GM21367 (cell line): ENCODE results near the gene NDN.
"Not testable (repeated sequence)": the region's sequence is repeated elsewhere in the genome, so short reads cannot be mapped to it uniquely, and the experiment has no call there.

Experiments used
- ATAC-seq: cut with Tn5 transposase; IDR thresholded peaks from one replicate; pipeline ENCODE4 v1.9.1; 2021; ENCODE audit not compliant: unreplicated experiment

Gene NDN, protein sequence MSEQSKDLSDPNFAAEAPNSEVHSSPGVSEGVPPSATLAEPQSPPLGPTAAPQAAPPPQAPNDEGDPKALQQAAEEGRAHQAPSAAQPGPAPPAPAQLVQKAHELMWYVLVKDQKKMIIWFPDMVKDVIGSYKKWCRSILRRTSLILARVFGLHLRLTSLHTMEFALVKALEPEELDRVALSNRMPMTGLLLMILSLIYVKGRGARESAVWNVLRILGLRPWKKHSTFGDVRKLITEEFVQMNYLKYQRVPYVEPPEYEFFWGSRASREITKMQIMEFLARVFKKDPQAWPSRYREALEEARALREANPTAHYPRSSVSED

DNA sequence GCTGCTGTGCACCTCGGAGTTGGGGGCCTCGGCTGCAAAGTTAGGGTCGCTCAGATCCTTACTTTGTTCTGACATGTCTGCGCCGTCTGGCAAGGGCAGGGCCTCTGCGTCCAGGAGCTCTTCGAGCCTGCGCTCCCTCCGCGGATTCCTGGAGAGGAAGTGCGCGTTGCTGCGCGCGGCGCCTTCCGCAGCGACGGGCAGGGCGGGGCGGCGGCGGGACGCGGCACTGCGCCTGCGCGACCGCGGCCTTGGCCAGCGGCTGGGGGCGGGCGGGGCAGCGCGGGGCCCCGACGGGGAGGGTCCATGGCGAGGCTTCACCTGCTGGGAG lies at the start of gene NDN:
Gene NDN, minus strand, starts transcription at position 163 of the 328 bp plus-strand sequence. Its CDS starts 88 bp downstream, at position 75.
- ATAC-seq: no peak

DNA sequence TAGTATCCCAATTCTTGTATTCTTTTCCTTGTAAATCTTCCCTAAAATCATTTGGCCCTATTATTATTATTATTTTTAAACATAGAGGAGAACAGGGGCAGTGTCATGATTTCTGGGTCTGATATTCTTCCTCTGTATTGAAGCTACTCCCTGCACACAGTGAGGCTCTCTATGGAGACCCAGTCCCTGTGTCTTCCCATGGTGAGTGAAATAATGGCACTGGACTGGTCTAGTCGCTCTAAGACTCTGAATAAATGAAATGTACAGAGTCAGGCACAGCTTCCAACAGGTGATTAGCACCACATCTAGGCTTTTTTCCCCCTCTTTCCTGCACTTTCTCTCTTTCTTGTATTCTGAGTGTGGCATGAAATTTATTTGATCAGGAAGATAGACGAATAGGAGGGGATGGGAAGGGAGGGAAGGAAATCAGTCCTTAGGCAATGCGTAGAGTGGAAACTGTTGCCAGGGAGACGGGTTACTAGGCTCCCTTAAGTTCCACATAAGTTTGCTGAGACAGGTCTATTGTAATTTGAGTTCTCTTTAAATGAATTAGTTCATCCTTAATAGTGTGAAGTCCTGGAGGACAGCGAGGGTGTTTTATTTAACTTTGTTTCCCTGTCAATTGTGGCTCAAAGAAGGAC lies 49.0 kb upstream of the NDN start:
- no peak for ATAC-seq

DNA sequence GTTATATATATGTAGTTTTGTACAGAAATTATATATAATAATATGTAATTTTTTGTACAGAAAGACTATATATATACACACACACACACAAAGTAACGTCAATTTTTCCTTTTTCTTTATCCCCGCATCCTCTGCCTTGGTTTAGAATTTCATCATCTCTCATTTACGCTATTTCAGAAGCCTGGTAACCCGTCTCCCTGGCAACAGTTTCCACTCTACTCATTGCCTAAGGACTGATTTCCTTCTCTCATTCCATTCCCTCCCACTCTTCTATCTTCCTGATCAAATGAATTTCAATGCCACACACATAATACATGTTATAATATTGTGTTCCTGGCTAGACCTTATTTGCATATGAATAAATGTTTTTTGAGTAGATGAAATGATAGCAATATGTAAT lies 47.8 kb upstream of the NDN start:
- no peak for ATAC-seq

DNA sequence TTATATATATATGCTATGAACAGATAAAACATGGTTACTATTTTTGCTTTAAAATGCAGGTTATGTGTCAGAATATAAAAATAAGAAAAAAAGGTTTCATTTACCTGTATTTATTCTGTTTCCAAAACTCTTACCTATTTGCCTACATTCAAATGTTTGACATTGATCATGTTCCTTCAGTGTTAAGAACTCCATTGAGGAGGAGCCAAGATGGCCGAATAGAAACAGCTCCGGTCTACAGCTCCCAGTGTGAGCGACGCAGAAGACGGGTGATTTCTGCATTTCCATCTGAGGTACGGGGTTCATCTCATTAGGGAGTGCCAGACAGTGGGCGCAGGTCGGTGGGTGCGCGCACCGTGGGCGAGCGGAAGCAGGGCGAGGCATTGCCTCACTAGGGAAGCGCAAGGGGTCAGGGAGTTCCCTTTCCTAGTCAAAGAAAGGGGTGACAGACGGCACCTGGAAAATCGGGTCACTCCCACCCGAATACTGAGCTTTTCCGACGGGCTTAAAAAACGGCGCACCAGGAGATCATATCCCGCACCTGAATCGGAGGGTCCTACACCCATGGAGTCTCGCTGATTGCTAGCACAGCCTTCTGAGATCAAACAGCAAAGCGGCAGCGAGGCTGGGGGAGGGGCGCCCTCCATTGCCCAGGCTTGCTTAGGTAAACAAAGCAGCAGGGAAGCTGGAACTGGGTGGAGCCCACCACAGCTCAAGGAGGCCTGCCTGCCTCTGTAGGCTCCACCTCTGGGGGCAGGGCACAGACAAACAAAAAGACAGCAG lies 27.0 kb upstream of the NDN start:
- ATAC-seq: not testable (repeated sequence)

DNA sequence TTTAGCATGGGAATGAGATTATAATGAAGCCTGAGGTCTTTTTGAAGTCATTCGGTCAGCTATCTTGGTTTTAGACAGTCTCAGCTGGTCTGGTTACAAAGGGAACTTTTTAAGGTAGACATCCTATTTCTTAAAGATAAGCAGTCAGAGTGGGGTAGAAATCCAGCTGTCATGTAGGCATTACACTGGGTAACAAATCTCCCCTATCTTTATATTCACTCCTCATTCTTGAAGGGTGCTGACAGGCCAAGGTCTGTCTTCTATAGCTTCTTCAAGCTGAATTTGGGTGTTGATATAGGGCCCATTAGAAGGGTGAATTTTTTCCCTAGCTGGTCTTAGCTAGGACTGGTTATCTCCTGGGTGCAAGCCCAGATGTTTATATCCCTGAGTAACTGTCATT lies 21.2 kb upstream of the NDN start:
- ATAC-seq: no peak

DNA sequence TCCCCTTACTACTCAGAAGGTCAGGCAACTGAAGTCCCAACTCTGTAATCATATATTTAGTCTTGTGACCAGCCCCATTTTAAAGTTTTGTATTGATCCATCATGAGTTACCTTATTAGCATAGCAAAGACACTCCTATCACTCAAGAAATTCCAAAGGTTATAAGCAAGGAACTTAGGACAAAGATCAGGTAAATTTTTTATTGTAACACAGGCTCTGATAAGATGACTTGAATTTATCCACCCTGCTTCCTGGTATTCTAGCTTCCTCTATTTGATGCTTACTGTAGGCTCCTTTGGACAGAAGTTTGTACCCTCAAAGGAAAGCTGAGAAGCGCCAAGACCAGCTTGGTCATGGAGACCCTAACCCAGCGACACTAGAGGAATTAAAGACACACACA lies 8.2 kb upstream of the NDN start:
- ATAC-seq: no peak

DNA sequence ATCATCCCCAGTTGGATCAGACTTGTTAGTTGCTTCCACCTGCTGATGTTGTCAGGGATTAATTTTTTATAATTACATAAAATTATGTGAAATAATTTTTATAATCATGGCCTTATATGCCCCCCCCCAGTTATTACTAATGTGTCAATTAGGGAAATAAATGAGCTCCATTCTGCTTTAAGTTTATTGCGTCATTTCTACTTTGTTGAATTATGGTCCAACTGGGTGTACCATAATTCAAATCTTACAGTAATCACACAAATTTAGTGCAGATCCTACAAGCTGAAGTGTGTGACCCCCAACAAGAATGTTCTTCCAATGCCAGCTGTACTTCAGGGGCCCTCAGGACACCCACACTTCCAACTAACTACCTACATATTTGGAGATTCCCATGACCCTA lies 7.5 kb upstream of the NDN start:
- no peak for ATAC-seq

DNA sequence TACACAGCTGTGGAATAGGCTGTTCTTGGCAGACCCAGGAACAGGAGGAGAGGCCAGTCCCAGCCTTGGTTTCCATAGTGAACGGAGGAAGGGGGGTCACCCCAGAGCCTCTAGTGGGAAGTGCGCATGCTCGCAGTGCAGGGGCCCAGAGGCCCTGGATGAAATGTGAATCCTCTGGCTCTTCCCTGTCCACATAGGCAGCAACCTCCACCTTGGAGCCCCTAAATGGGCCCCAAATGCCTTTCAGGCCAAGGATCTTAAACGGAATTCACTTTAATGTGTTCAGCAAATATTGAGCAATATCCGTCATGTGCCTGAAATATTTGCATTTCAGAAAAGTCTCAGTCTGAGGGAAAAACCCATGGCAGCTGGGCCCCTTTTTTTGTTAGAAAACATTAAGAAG lies 3.3 kb upstream of the NDN start:
- ATAC-seq: no peak

DNA sequence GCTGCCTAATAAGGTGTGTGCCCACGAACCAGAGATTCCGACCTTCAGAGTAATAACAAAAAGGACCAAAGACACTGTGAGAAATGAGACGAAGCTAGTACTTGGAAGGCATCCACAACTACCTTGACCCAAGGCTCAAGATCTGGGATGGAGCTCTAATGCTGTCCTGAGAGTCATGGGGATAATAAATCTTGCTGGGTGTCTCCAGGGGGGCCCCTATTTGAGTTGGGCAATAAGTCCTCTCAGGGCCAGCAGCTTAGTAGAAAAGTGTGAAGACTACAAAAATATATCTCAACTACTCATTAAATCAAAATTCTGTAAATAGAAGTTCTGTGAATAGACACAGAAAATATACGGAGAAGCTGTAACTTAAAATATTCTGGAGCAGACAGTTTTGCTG lies 2.9 kb upstream of the NDN start:
- ATAC-seq: no peak

DNA sequence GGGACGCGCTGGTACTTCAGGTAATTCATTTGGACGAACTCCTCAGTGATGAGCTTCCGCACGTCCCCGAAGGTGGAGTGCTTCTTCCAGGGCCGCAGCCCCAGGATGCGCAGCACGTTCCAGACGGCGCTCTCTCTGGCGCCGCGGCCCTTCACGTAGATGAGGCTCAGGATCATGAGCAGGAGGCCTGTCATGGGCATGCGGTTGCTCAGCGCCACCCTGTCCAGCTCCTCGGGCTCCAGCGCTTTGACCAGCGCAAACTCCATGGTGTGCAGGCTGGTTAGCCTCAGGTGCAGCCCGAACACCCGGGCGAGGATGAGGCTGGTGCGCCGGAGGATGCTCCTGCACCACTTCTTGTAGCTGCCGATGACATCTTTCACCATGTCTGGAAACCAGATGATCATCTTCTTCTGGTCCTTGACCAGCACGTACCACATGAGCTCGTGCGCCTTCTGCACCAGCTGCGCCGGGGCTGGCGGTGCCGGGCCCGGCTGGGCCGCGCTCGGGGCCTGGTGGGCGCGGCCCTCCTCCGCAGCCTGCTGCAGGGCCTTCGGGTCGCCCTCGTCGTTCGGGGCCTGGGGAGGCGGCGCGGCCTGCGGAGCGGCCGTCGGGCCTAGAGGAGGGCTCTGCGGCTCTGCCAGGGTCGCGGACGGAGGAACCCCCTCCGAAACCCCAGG lies 501 bp downstream of the NDN start:
- ATAC-seq: no peak

DNA sequence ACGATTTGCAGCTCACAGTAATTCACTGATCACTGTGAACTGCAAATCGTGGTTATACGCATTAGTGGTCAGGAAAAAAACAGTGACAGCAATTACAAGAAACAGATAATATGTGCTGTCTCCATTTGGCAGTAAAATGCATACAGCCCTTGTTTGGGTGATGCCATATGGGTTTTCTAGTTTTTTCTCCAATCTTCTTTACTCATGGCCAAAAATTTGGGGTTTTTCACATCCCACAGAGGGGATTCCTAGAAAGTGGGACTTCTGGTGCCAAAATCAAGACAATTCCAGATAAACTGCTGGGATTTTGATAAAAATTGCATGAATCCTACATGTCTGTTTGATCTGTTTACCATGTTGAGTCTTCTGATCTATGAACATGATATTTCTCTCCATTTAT lies 15.6 kb downstream of the NDN start:
- no peak for ATAC-seq

DNA sequence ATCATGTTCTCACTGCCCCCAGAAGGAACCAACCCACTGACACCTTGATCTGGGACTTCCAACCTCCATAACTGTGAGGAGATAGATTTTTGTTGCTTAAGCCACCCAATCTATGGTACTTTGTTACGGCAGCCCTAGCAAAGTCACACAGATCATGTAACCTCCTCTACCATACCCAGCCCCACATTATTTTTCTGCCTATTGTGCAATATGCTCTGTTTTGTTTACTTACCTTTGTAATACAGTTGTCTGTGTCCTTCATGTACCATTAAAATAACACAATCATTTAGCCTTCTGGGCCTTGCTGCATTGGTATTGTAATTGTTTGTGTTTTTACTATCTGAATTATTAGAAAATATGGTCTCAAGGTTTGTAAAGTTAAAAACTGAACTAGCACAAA lies 16.1 kb downstream of the NDN start:
- ATAC-seq: no peak

DNA sequence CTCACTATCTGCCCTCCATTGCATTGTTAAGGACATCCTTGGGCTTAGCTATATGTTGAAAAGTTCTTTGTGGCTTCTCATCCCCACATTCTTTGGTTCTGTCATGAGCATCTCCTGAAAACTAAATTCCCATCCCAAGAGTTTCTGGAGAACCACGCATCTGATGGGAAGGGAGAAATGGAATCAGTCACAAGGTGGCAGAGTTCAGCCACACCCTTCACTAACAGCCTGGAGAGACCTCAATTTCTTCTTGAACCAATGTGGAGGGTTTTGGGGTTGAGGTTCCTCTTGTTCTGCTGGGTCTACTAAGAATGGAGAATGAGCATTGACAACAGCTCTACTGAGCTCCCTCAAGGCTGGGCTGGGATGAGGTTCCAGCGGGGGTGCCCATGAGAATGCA lies 23.9 kb downstream of the NDN start:
- no peak for ATAC-seq

DNA sequence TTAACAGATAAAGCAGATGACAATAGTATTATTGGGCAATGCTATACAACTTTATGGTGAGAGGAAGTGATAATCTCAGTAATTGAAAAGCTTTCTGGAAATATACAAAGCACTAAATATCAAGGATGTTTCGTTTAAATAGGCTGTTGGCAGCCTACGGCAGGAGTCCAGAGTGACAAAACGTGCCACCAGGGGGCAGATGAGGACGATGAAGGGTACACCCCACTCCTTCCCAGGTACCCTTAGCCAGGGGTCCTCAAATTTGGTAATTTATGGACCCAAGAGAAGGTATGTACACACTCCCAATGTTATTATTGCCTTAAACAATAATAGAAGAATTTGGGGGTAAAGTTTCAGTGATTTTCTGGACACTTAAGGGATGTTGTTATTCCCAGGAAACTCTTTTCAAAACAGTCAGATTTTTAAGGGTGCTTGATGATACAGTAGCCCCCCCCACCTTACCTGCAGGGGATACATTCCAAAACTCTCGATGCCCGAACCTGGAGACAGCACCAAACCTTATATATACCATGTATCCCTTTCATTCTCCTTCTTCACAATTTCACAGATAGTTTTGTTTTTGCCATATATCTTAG lies 38.1 kb downstream of the NDN start:
- no peak for ATAC-seq

DNA sequence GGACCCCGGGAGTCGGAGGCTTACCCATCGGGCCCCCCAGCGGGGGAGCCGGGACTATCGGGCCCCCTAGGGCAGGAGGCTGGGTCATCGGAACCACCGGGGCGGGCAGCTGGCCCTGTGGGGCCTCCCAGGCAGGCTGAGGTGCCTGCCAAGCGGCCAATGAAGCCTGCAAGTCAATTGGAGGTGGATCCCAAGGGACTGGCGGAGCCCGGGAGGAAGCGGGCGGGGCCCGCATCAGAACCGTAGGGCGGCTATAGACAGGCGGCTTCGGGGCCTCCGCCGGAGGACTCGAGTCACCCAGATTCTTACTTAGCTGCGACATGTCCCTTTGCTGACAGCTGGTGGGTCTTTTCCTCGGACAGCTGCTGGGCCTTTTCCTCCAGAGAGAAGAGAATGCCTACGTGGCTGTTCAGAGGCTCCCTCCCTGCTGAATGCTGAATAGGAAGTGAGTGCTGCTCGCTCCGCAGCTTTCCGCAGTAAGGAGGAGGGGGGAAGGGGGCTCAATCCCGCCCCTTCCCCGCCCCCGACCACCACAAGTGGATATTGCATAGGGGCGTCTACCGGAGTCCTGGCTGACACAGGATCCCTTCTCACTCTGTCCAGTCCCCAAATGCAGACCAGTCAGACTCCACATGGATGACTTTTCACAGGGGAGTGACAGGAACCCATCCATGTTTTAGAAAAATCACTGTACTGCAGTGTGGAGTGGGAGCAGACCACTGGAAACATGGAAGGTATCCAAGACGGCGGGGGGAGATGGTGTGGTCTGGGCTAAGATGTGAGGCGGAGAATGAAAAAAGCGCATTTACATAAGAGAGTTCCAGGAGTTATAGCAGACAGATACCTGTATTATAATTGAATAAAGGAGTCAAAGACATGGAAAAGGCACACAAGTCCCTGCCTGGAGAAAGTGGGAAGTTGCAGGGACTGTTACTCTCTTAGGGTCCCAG lies 39.4 kb downstream of the NDN start, which contains the start of gene MAGEL2:
Gene MAGEL2, minus strand, starts transcription at position 447 of the 950 bp plus-strand sequence. Its CDS starts 125 bp downstream, at position 322.
- no peak for ATAC-seq

DNA sequence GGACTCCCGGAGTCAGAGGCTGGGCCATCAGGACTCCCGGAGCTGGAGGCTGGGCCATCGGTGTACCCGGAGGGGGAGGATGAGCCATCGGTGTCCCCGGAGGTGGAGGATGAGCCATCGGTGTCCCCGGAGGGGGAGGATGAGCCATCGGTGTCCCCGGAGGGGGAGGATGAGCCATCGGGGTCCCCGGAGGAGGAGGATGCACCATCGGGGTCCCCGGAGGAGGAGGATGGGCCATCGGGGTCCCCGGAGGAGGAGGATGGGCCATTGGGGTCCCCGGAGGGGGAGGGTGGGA lies 40.2 kb downstream of the NDN start:
- no peak for ATAC-seq

DNA sequence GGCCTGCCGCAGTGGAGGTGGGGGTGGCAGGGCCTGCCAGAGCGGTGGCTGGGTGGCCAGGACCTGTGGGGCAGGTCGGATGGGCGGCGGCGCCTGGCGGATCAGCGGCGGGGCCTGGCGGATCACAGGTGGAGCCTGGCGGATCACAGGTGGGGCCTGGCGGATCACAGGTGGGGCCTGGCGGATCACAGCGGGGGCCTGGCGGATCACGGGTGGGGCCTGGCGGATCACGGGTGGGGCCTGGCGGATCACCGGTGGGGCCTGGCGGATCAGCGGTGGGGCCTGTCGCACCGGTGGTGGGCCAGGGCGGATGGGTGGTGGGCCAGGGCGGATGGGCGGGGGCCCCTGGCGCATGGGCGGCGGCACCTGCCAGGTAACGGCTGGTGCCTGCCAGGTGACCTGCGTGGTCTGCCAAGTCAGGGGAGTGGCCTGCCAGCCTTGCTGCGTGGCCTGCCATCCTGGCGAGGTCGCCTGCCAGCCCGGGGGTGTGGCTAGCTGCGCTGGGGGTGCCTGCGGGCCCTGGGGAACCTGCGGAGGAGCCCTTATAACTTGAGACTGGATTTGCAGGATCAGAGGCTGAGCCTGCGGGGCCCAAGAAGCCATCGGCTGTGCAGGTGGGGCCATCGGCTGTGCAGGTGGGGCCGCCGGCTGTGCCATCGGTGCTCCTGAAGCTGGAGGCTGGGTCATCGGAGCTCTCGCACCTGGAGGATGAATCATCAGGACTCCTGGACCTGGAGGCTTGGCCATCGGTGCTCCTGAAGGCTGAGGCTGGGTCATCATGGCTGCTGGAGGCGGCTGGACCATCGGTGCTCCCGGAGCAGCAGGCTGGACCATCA lies 40.7 kb downstream of the NDN start:
- no peak for ATAC-seq

DNA sequence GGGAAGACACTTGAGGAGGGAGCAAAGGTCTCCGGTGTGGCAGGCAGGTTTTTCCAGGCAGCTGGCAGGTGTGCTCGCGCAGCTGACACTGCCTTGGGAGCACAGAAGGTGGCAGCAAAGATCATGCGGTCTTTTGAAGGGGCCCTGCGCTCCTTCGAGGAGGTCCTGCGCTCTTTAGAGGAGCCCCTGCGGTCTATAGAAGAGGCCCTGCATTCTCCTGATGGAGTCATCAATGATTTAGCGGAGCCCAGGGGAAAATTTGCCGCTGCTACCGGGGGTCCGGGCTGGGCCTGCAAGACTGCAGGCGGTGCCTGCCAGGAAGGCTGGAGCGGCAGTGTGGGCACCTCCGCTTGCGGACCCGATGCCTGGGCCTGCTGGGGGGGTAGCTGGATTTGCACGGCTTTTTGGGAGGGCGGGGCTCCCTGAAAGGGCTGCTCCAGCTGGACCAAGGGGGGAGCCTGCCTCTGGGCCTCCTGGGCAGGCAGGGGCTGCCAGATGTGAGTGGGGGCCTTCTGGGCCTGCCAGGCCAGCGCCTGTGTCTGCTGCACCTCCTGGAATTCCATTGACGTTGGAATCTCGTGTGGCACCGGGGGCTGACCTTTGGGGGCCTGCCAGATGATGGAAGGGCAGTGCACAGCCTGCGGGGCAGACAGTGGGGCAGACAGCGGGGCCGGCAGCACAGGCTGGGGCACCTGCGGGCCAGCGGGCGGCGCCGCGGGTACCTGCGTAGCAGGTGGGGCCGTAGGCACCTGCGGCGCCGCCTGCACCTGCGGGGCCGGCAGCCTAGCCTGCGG lies 41.5 kb downstream of the NDN start:
- ATAC-seq: no peak

DNA sequence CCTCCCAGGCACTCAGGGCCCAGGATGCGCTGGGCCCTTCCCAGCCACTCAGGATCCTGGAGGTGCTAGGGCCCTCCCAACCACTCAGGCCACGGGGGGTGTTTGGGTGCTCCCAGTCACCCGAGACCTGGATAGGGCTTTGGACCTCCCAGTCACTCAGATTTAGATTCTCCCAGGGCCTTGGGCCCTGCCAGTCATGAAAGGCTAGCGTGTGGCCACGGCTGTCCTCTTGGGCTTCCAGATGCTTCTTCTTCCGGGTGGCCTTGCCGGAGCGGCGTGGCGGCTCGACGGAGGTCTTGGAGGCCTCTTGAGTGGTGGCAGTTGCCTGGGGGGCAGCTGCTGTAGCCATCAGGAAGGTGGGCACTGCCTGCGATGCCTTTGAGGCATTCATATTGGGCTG lies 42.3 kb downstream of the NDN start:
- no peak for ATAC-seq
